Lower leg skin (tissue), 4 donors: ENCODE data around the gene AURKAIP1. TPM values are rescaled to one million over a fixed set of nuclear protein-coding genes. Genes with fewer than 3 reads are reported as not detected.

Experiments
- DNase-seq, 2 donors: peaks; one replicate each; pipeline ENCODE4 v3.0.0-alpha.2; 2019; ENCODE audit warnings: low spot score in 2 of 2
- H3K4me3 ChIP-seq: fragments of 200-600 bp; sonication (generic); 2 replicates; pipeline ENCODE4 v1.5.1; 2017; ENCODE audit warnings: mild to moderate bottlenecking, low read depth; ENCODE audit not compliant: poor library complexity, severe bottlenecking
- CTCF ChIP-seq, 3 donors: fragments of 450-650 bp; IDR thresholded peaks; one replicate each; pipeline ENCODE4 v1.5.1; 2016; ENCODE audit warnings: antibody characterized with exemption in 3 of 3, mild to moderate bottlenecking in 3 of 3, moderate library complexity in 2 of 3
- POLR2A ChIP-seq, 2 donors: fragments of 450-650 bp; IDR thresholded peaks; one replicate each; pipeline ENCODE4 v1.6.1; 2016 to 2017; ENCODE audit warnings: antibody characterized with exemption in 2 of 2, mild to moderate bottlenecking in 1 of 2, moderate library complexity in 1 of 2
- WGBS, 2 donors: methylation state at CpG; one replicate each; pipeline ENCODE4 v1.1.5; 2018; 5-methylcytosine and 5-hydroxymethylcytosine counted together
- intact Hi-C: fragments of 100-400 bp; cut with DNase I; formaldehyde crosslinking; loops from one replicate; pipeline ENCODE4 v1.15.0; 2023; ENCODE audit warnings: low total_unique reads
- total RNA-seq, 4 donors: library from RNA; depleted of rRNA; stranded (reverse); fragments of >200 nt; gene quantifications; one replicate each; pipeline ENCODE4 v1.1.0, GENCODE V29; 2016

The AURKAIP1 gene
- total RNA-seq, 4 donors from 2014 or later, result 97.3 to 140 (median 114) TPM

- intact Hi-C loops, result no loop called here
- 85 to 86% methylated on average over 20 to 22 of the region's 22 CpGs for WGBS, 2 donors
Measured at GRCh38 chr1:1400576-1401456, 25.8 kb upstream of the AURKAIP1 start.

GRCh38 chr1:1399872-1400575 lies 25.0 kb upstream of the AURKAIP1 start:
- peak overlapping the region; percentile 94 for H3K4me3 ChIP-seq
- 4 to 8% methylated on average over 32 to 34 of the region's 34 CpGs for WGBS, 2 donors
- DNase-seq, result no peak
- TF ChIP-seq CTCF (IDR thresholded peaks at IDR 0.05) (no peak), POLR2A (IDR thresholded peaks at IDR 0.05) (no peak)
- intact Hi-C loops, result no loop called here

More at GRCh38 chr1:1400576-1401456, 25.8 kb upstream of the AURKAIP1 start:
- TF ChIP-seq CTCF (IDR thresholded peaks at IDR 0.05), result peak in 1 of 3 donors; percentile 89
- no peak for TF ChIP-seq POLR2A (IDR thresholded peaks at IDR 0.05)
- peak in 1 of 2 donors; percentile 84 for DNase-seq
- H3K4me3 ChIP-seq, result no peak overlapping the region

- H3K4me3 ChIP-seq, result peak within 1 kb of the TSS; percentile 94
- TF ChIP-seq CTCF (IDR thresholded peaks at IDR 0.05), result peak in 1 of 3 donors; percentile 51
- no peak for TF ChIP-seq POLR2A (IDR thresholded peaks at IDR 0.05)
- DNase-seq, result peak; percentile 96 to 100
- intact Hi-C loops, result no loop called here
- 1% methylated on average over 20 to 36 of the region's 86 CpGs for WGBS, 2 donors
Measured at GRCh38 chr1:1399187-1399871, 24.3 kb upstream of the AURKAIP1 start, which contains the start of gene CCNL2. Gene CCNL2 (minus strand): TSS chr1:1399335. CDS start chr1:1399306, 29 bp downstream.

- 0 to 1% methylated on average over 8 to 10 of the region's 54 CpGs for WGBS, 2 donors
- intact Hi-C loops, result no loop called here
- TF ChIP-seq POLR2A (IDR thresholded peaks at IDR 0.05), result no peak
- no peak for TF ChIP-seq CTCF (IDR thresholded peaks at IDR 0.05)
- peak overlapping the region; percentile 92 for H3K4me3 ChIP-seq
- peak in 1 of 2 donors; percentile 84 for DNase-seq
Measured at GRCh38 chr1:1398677-1399186, 23.7 kb upstream of the AURKAIP1 start.

- WGBS, 2 donors, result 42 to 50% methylated on average over 19 of the region's 19 CpGs
- peak overlapping the region; percentile 92 for H3K4me3 ChIP-seq
- intact Hi-C loops, result no loop called here
- TF ChIP-seq CTCF (IDR thresholded peaks at IDR 0.05), result no peak
- no peak for TF ChIP-seq POLR2A (IDR thresholded peaks at IDR 0.05)
- DNase-seq, result no peak
Measured at GRCh38 chr1:1397839-1398523, 23.0 kb upstream of the AURKAIP1 start.
